Endodermal cell (in vitro differentiated cells): ENCODE results near the gene UBAP1L. TPM values are rescaled to one million over a fixed set of nuclear protein-coding genes. Genes with fewer than 3 reads are reported as not detected.

Source experiments
- DNase-seq: peaks from one replicate; pipeline ENCODE4 v3.0.0-alpha.2; 2017
- H3K27ac ChIP-seq: 2 replicates; pipeline ENCODE4 v1.5.1; 2013; ENCODE audit warnings: mild to moderate bottlenecking, low read depth, low read length, moderate library complexity
- H3K27me3 ChIP-seq: 2 replicates; pipeline ENCODE4 v1.6.1; 2013; ENCODE audit warnings: mild to moderate bottlenecking, low read length, moderate library complexity; ENCODE audit not compliant: insufficient read depth, control insufficient read depth, poor library complexity, severe bottlenecking
- H3K36me3 ChIP-seq: 2 replicates; pipeline ENCODE4 v1.7.0; 2013; ENCODE audit warnings: mild to moderate bottlenecking, low read length, moderate library complexity; ENCODE audit not compliant: control insufficient read depth, insufficient read depth
- H3K4me1 ChIP-seq: one replicate; pipeline ENCODE4 v1.7.0; 2013; ENCODE audit warnings: low read length; ENCODE audit not compliant: control insufficient read depth, insufficient read depth
- H3K4me3 ChIP-seq: 2 replicates; pipeline ENCODE4 v1.5.1; 2013; ENCODE audit warnings: mild to moderate bottlenecking, low read length, moderate library complexity
- H3K9ac ChIP-seq: 2 replicates; pipeline ENCODE4 v1.6.1; 2013; ENCODE audit warnings: mild to moderate bottlenecking, low read length, moderate library complexity; ENCODE audit not compliant: poor library complexity, severe bottlenecking; ENCODE audit errors: extremely low read depth
- H3K9me3 ChIP-seq: 2 replicates; pipeline ENCODE4 v1.6.1; 2013; ENCODE audit warnings: mild to moderate bottlenecking, low read length, moderate library complexity; ENCODE audit not compliant: control insufficient read depth
- H3K27ac Mint-ChIP-seq: 2 replicates; pipeline ENCODE4 v1.8.0; 2020; ENCODE audit warnings: mixed read lengths
- H3K27me3 Mint-ChIP-seq: 2 replicates; pipeline ENCODE4 v1.8.0; 2021; ENCODE audit warnings: mild to moderate bottlenecking, mixed read lengths; ENCODE audit not compliant: insufficient read depth
- H3K36me3 Mint-ChIP-seq: 2 replicates; pipeline ENCODE4 v1.8.0; 2020; ENCODE audit warnings: low read depth, mixed read lengths
- H3K4me1 Mint-ChIP-seq: 2 replicates; pipeline ENCODE4 v1.8.0; 2020; ENCODE audit warnings: mixed read lengths
- H3K4me3 Mint-ChIP-seq: 2 replicates; pipeline ENCODE4 v1.8.0; 2020; ENCODE audit warnings: mild to moderate bottlenecking, moderate library complexity, mixed read lengths
- H3K9me3 Mint-ChIP-seq: 2 replicates; pipeline ENCODE4 v1.8.0; 2020; ENCODE audit warnings: mild to moderate bottlenecking, mixed read lengths
- CTCF ChIP-seq: fragments of 200-600 bp; sonication (generic); conservative IDR thresholded peaks from 2 replicates; pipeline ENCODE4 v1.5.0; 2021; ENCODE audit warnings: antibody characterized with exemption, mild to moderate bottlenecking
- WGBS, 2 experiments: methylation state at CpG; one replicate each; pipeline versions ENCODE4 v1.1.5 to v1.1.7; 2013; ENCODE audit warnings: missing lambda C conversion rate in 2 of 2, mixed read lengths in 1 of 2; ENCODE audit not compliant: insufficient coverage in 1 of 2, insufficient read length in 1 of 2; 5-methylcytosine and 5-hydroxymethylcytosine counted together
- total RNA-seq, 2 donors: library from RNA; stranded (reverse); fragmentation: NEBNext Ultra II Directional in 1 of 2; extraction: Animal tissue kit (Norgen Biotek cat#: 25700) in 1 of 2; gene quantifications; 2 replicates in 1 of 2; 3 replicates in 1 of 2; pipeline ENCODE4 v1.2.1, GENCODE V29; 2021

UBAP1L gene
- total RNA-seq, 2 donors from 2014 or later = 3.4 to 4.2 TPM

GRCh38 chr15:65086680-65087111, 28.3 kb downstream of the UBAP1L start:
- Histone ChIP-seq H3K27ac (no peak overlapping the region), H3K9ac (no peak overlapping the region), H3K36me3 (no peaks in the 10 kb centered on the region), H3K27me3 (no peaks in the 10 kb centered on the region), H3K4me3 (no peak overlapping the region), H3K9me3 (no peaks in the 10 kb centered on the region), H3K4me1 (peaks cover 40% of the 10 kb centered on the region)
- H3K27ac Mint-ChIP-seq = no peak overlapping the region
- H3K4me3 Mint-ChIP-seq = no peak overlapping the region
- WGBS, 2 experiments = 70 to 86% methylated on average over 6 of the region's 6 CpGs
- H3K4me1 Mint-ChIP-seq = peaks cover 70% of the 10 kb centered on the region
- TF ChIP-seq CTCF = peak; percentile 43
- DNase-seq = no peak
- H3K27me3 Mint-ChIP-seq = peaks cover 30% of the 10 kb centered on the region
- H3K36me3 Mint-ChIP-seq = no peaks in the 10 kb centered on the region
- no peaks in the 10 kb centered on the region for H3K9me3 Mint-ChIP-seq

- H3K27ac ChIP-seq = no peak overlapping the region
- no peaks in the 10 kb centered on the region for H3K9me3 ChIP-seq
- no peak overlapping the region for H3K9ac ChIP-seq
- Mint-ChIP-seq H3K4me3 (no peak overlapping the region), H3K36me3 (no peaks in the 10 kb centered on the region), H3K4me1 (peaks cover 73% of the 10 kb centered on the region), H3K27me3 (peaks cover 36% of the 10 kb centered on the region), H3K9me3 (no peaks in the 10 kb centered on the region), H3K27ac (no peak overlapping the region)
- DNase-seq = peak; percentile 89
- WGBS, 2 experiments = 91 to 97% methylated on average over 3 to 6 of the region's 6 CpGs
- H3K36me3 ChIP-seq = no peaks in the 10 kb centered on the region
- TF ChIP-seq CTCF = peak; percentile 79
- peaks cover 40% of the 10 kb centered on the region for H3K4me1 ChIP-seq
- no peak overlapping the region for H3K4me3 ChIP-seq
- no peaks in the 10 kb centered on the region for H3K27me3 ChIP-seq
These were observed 28.9 kb downstream of the UBAP1L start for GRCh38 chr15:65085990-65086679.

- Mint-ChIP-seq H3K4me1 (peaks cover 76% of the 10 kb centered on the region), H3K27me3 (peaks cover 41% of the 10 kb centered on the region)
- 87 to 94% methylated on average over 5 to 8 of the region's 8 CpGs for WGBS, 2 experiments
These were observed 29.7 kb downstream of the UBAP1L start for GRCh38 chr15:65085207-65085753.

More at GRCh38 chr15:65085207-65085753, 29.7 kb downstream of the UBAP1L start:
- no peak overlapping the region for H3K4me3 Mint-ChIP-seq
- Histone ChIP-seq H3K4me3 (no peak overlapping the region), H3K27ac (no peak overlapping the region), H3K27me3 (no peaks in the 10 kb centered on the region), H3K9me3 (no peaks in the 10 kb centered on the region), H3K36me3 (no peaks in the 10 kb centered on the region), H3K9ac (no peak overlapping the region), H3K4me1 (peaks cover 40% of the 10 kb centered on the region)
- peak; percentile 44 for DNase-seq
- H3K9me3 Mint-ChIP-seq = no peaks in the 10 kb centered on the region
- H3K27ac Mint-ChIP-seq = no peak overlapping the region
- H3K36me3 Mint-ChIP-seq = no peaks in the 10 kb centered on the region
- no peak for TF ChIP-seq CTCF
